Measurements from ENCODE around the gene MALRD1.
A peak's percentile ranks its signal among the peaks of the same experiment; 100 is the strongest.

MALRD1 gene

DNA sequence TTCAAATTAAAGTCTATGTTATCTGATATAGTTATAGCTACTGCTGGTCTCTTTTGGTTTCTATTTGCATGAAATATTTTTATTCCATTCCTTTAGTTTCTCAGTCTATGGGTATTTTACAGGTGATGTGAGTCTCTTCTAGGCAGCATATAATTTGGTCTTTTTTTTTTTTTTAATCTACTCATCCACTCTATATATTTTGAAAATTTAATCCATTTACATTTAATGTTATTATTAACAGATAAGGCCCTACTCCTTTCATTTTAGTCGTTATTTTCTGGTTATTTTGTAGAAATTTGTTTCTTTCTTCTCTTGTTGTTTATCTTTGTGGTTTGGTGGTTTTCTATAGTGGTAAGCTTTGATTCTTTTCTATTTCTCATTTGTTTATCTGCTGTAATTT is 58.8 kb downstream of the MALRD1 start:
- Histone ChIP-seq H3K27me3 (ENCODE audit: insufficient read depth, low read length) (no peaks in the 10 kb centered on the region), H3K4me3 (ENCODE audit: low read length) (no peak overlapping the region), H3K27ac (ENCODE audit: low read depth, low read length) (no peak overlapping the region), H3K9ac (ENCODE audit: low read depth, low read length) (no peak overlapping the region), H3K36me3 (ENCODE audit: insufficient read depth, low read length) (no peaks in the 10 kb centered on the region), H3K9me3 (ENCODE audit: insufficient read depth, low read depth, low read length) (peaks cover 14% of the 10 kb centered on the region), H3K4me1 (ENCODE audit: insufficient read depth, low read length) (peaks cover 16% of the 10 kb centered on the region)
- no CpG with 5 or more reads among the region's 1 CpG for WGBS

DNA sequence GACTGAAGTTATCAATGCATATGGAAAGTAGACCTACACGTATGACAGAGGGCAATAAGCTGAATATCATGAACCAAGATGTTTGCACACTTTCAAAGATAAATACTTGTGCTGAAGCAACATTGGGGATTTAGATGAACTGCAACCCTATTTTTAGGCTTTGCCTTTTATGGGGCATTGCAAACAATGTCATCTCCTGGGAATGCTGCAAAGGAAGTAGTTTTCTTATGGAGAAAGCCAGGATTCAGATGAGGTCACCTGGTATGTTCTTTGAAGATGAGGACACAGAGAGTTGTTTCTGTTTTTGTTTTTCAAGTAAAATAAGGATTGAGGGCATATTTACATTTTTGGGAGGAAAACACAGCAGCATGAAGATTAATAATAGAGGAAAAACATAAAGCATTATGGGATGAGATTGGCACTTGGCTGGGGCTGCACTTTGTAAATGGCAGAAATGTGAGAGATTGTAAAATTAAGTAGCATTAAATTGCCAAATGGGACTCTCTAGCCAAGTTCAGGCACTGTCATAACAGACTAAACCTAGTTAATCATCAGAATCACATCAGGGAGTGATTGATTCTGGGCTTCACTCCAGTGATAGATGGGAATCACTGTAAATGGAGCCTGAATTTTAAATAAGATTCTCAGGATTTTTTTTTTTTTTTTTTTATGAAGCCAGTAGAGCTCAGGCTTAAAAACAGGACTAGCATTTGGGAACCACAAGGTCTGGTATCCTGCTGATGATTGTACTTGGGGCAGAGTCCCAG is 63.1 kb downstream of the MALRD1 start:
- Histone ChIP-seq H3K9ac (ENCODE audit: low read depth, low read length) (no peak overlapping the region), H3K4me1 (ENCODE audit: insufficient read depth, low read length) (peaks cover 16% of the 10 kb centered on the region), H3K27me3 (ENCODE audit: insufficient read depth, low read length) (no peaks in the 10 kb centered on the region), H3K27ac (ENCODE audit: low read depth, low read length) (no peak overlapping the region), H3K9me3 (ENCODE audit: insufficient read depth, low read depth, low read length) (peaks cover 10% of the 10 kb centered on the region), H3K36me3 (ENCODE audit: insufficient read depth, low read length) (no peaks in the 10 kb centered on the region), H3K4me3 (ENCODE audit: low read length) (no peak overlapping the region)
- 92% methylated on average over 1 of the region's 1 CpG for WGBS

DNA sequence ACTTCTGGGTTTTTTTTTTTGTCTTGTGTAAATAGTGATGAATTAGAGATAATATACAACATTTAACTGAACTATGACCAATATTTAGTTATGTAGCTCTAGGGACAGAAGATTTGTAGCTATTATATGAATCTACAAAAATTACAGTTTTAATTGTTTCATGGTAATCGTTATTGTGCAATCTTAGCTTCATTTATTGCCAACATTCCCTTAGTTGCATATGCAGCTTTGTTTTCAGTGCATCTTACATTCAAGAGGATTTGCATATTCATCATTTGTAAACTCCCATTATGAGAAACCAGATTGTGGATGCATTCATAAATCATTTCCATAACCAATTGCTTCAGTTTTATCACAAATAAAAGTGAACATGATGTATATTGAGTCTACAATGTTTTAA is 68.8 kb downstream of the MALRD1 start:
- no peaks in the 10 kb centered on the region for H3K36me3 ChIP-seq (ENCODE audit: insufficient read depth, low read length)
- peaks cover 3% of the 10 kb centered on the region; the same call in 1 of the 2 replicates for H3K9me3 ChIP-seq (ENCODE audit: insufficient read depth, low read depth, low read length)
- H3K27ac ChIP-seq (ENCODE audit: low read depth, low read length), result no peak overlapping the region
- peaks cover 17% of the 10 kb centered on the region for H3K4me1 ChIP-seq (ENCODE audit: insufficient read depth, low read length)
- 90% methylated on average over 1 of the region's 1 CpG for WGBS
- no peak overlapping the region for H3K9ac ChIP-seq (ENCODE audit: low read depth, low read length)
- no peak overlapping the region for H3K4me3 ChIP-seq (ENCODE audit: low read length)
- H3K27me3 ChIP-seq (ENCODE audit: insufficient read depth, low read length), result no peaks in the 10 kb centered on the region

DNA sequence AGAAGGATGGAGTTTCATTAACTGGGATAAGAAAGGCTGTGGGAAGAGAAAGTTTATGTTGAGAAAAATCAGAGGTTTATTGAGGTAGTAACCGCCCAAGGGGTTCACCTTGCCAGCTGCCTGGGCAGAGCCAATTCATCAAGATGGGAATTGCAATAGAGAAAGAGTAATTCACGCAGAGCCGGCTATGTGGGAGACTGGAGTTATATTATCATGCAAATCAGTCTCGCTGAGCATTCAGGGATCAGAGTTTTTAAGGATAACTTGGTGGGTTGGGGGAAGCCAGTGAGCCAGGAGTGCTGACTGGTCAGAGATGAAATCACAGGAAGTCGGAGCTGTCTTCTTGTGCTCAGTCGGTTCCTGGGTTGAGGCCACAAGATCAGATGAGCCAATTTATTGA is 70.6 kb downstream of the MALRD1 start:
- peaks cover 17% of the 10 kb centered on the region for H3K4me1 ChIP-seq (ENCODE audit: insufficient read depth, low read length)
- 28% methylated on average over 6 of the region's 6 CpGs for WGBS
- no peak overlapping the region for H3K4me3 ChIP-seq (ENCODE audit: low read length)
- no peak overlapping the region for H3K9ac ChIP-seq (ENCODE audit: low read depth, low read length)
- peaks cover 3% of the 10 kb centered on the region; the same call in 1 of the 2 replicates for H3K9me3 ChIP-seq (ENCODE audit: insufficient read depth, low read depth, low read length)
- H3K27me3 ChIP-seq (ENCODE audit: insufficient read depth, low read length), result no peaks in the 10 kb centered on the region
- no peaks in the 10 kb centered on the region for H3K36me3 ChIP-seq (ENCODE audit: insufficient read depth, low read length)
- peak overlapping the region; percentile 67; the same call in 1 of the 2 replicates for H3K27ac ChIP-seq (ENCODE audit: low read depth, low read length)

DNA sequence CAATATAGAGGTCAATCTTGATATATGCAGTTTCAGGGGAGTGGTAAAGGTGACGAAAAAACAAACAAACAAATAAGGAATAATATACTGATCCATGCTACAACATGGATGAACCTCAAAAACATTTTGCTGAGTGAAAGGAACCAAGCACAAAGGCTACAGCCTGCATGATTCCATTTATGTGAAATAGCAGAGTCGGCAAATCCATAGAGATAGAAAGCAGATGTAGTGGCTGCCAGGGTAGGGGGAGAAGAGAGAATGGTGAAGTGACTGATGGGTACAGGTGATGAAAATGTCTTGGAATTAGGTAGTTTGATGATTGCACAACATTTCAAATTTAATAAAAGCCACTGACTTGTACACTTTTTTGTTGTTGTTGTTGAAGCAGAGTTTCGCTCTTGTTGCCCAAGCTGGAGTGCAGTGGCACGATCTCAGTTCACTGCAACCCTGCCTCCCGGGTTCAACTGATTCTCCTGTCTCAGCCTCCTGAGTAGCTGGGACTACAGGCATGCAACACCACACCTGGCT is 71.8 kb downstream of the MALRD1 start:
- Histone ChIP-seq H3K4me3 (ENCODE audit: low read length) (no peak overlapping the region), H3K4me1 (ENCODE audit: insufficient read depth, low read length) (peaks cover 17% of the 10 kb centered on the region), H3K9ac (ENCODE audit: low read depth, low read length) (no peak overlapping the region), H3K9me3 (ENCODE audit: insufficient read depth, low read depth, low read length) (peaks cover 3% of the 10 kb centered on the region; the same call in 1 of the 2 replicates), H3K27ac (ENCODE audit: low read depth, low read length) (no peak overlapping the region), H3K36me3 (ENCODE audit: insufficient read depth, low read length) (no peaks in the 10 kb centered on the region), H3K27me3 (ENCODE audit: insufficient read depth, low read length) (no peaks in the 10 kb centered on the region)
- 83% methylated on average over 4 of the region's 5 CpGs for WGBS

DNA sequence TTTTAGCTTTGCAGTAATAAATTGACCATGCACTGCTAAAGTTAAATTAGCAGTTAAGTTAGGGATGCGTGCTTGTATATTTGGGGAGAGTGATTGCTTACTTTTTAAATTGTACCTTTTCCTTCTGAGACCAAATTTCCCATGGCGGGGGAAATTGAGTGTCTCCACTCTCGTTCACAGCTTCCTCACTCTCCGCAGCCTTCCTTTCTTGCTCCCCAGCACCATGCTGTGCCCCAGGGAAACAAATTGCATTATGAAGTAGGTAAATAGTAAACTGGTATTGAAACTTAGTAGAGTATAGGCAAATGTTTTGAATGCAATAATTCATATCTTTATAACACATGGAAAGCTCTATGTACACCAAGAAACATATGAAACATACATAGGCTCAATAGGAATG is 85.4 kb downstream of the MALRD1 start:
- Histone ChIP-seq H3K4me1 (ENCODE audit: insufficient read depth, low read length) (0 out of 2 replicates have a peak, but pooled peaks cover 3% of the 10 kb centered on the region), H3K4me3 (ENCODE audit: low read length) (no peak overlapping the region), H3K9me3 (ENCODE audit: insufficient read depth, low read depth, low read length) (no peaks in the 10 kb centered on the region), H3K36me3 (ENCODE audit: insufficient read depth, low read length) (no peaks in the 10 kb centered on the region), H3K27ac (ENCODE audit: low read depth, low read length) (no peak overlapping the region), H3K9ac (ENCODE audit: low read depth, low read length) (no peak overlapping the region), H3K27me3 (ENCODE audit: insufficient read depth, low read length) (no peaks in the 10 kb centered on the region)
- WGBS, result 71% methylated on average over 4 of the region's 4 CpGs

DNA sequence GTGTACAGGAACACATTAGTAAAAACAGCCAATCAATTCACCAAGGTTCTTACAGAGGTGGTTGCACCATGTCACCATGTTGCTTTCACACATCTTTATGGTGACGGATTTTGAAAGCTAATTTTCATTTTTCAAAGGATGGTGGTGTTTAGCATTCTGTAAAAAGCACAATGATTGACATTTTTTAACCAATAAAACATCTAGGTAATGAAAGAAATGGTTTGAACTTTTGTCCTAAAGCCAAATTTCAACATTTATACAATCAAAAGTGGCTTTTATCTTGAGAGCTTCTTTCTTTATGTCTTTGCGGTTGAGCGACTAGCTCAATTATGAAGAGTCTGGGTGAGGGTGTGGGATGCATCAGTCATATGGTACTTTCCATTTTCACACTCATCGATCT is 94.4 kb downstream of the MALRD1 start:
- Histone ChIP-seq H3K27me3 (ENCODE audit: insufficient read depth, low read length) (no peaks in the 10 kb centered on the region), H3K27ac (ENCODE audit: low read depth, low read length) (no peak overlapping the region), H3K36me3 (ENCODE audit: insufficient read depth, low read length) (no peaks in the 10 kb centered on the region), H3K9me3 (ENCODE audit: insufficient read depth, low read depth, low read length) (no peaks in the 10 kb centered on the region), H3K4me3 (ENCODE audit: low read length) (no peak overlapping the region), H3K9ac (ENCODE audit: low read depth, low read length) (no peak overlapping the region), H3K4me1 (ENCODE audit: insufficient read depth, low read length) (no peaks in the 10 kb centered on the region)
- WGBS, result 100% methylated on average over 1 of the region's 4 CpGs

DNA sequence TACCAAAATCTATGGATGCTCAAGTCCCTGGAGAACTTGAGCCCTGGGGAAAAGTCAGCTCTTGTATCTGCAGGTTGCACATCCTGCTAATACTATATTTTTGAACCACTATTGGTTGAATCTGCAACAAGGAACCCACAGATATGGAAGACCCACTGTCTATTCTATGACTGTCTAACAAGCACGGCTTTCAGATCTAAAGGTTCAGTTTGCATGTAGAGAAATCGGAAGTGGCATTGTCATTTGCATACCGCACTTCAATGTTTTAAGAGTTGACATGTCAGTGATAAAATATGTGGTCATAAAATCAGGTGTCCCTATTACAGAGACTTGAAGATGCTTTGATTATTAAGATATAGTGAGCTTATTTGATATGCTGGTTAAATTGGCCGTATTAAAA is 95.6 kb downstream of the MALRD1 start:
- Histone ChIP-seq H3K36me3 (ENCODE audit: insufficient read depth, low read length) (no peaks in the 10 kb centered on the region), H3K4me3 (ENCODE audit: low read length) (no peak overlapping the region), H3K27ac (ENCODE audit: low read depth, low read length) (no peak overlapping the region), H3K9me3 (ENCODE audit: insufficient read depth, low read depth, low read length) (no peaks in the 10 kb centered on the region), H3K4me1 (ENCODE audit: insufficient read depth, low read length) (no peaks in the 10 kb centered on the region), H3K27me3 (ENCODE audit: insufficient read depth, low read length) (no peaks in the 10 kb centered on the region), H3K9ac (ENCODE audit: low read depth, low read length) (no peak overlapping the region)
- 93% methylated on average over 4 of the region's 4 CpGs for WGBS

DNA sequence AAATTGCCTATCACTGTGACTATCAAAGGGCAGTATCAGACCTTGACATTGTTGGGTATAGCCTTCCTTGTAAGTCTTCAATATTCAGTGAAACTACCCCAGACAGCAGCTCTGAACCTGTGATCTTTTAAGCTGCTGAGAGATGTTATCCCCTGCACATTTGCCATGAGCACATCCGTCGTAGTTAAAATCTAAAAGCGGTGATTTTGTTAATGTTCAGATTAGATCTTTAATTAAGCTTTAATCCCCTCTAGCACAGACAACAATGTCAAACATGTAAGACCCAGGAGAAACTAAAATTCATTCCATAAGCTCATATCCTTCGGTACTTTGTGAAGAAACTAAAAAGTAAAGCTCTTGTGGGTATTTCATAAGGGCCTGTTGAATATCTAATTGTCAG is 105.8 kb downstream of the MALRD1 start:
- Histone ChIP-seq H3K9me3 (ENCODE audit: insufficient read depth, low read depth, low read length) (no peaks in the 10 kb centered on the region), H3K36me3 (ENCODE audit: insufficient read depth, low read length) (no peaks in the 10 kb centered on the region), H3K4me3 (ENCODE audit: low read length) (no peak overlapping the region), H3K27ac (ENCODE audit: low read depth, low read length) (no peak overlapping the region), H3K27me3 (ENCODE audit: insufficient read depth, low read length) (no peaks in the 10 kb centered on the region), H3K9ac (ENCODE audit: low read depth, low read length) (no peak overlapping the region), H3K4me1 (ENCODE audit: insufficient read depth, low read length) (no peaks in the 10 kb centered on the region)
- 83% methylated on average over 4 of the region's 4 CpGs for WGBS

DNA sequence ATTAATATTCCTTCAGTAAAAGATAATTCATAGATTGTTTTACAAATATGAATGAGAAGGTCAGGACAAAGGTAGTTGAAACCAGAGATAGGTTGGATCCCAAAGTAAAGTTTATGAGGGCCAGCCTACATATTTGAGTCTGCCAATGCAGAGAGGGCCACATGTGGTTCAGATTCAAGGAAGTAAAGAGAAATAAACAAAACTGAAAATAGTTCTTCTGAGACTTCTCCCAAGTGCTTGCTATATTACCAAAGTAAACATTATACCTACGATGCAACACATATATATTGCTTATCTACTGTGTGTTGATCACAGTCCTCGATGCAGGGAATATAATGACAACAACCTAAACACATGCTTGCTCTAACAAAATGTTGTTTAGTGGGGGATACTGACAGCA is 109.8 kb downstream of the MALRD1 start:
- Histone ChIP-seq H3K27ac (ENCODE audit: low read depth, low read length) (no peak overlapping the region), H3K9ac (ENCODE audit: low read depth, low read length) (no peak overlapping the region), H3K9me3 (ENCODE audit: insufficient read depth, low read depth, low read length) (no peaks in the 10 kb centered on the region), H3K27me3 (ENCODE audit: insufficient read depth, low read length) (no peaks in the 10 kb centered on the region), H3K4me1 (ENCODE audit: insufficient read depth, low read length) (no peaks in the 10 kb centered on the region), H3K4me3 (ENCODE audit: low read length) (no peak overlapping the region), H3K36me3 (ENCODE audit: insufficient read depth, low read length) (no peaks in the 10 kb centered on the region)
- 100% methylated on average over 2 of the region's 2 CpGs for WGBS

DNA sequence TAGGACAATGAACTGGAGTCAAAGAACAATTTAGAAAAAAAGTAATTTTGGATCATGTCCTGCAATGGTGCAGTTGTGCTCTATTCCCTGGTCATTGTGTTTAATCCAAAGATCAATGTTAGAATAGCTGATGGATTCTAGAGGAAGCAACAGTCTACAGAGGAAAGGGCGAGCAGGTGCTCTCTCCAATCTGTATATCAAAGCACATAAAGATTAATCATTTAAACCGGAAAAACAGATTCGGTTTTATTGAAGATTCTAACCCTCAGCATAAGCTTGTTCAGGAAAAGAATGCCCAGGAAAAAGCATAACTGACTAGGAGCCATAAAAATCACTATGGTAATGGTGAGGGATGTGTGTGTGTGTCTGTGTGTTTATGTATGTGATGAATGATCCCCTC is 110.3 kb downstream of the MALRD1 start:
- Histone ChIP-seq H3K4me1 (ENCODE audit: insufficient read depth, low read length) (no peaks in the 10 kb centered on the region), H3K27me3 (ENCODE audit: insufficient read depth, low read length) (no peaks in the 10 kb centered on the region), H3K27ac (ENCODE audit: low read depth, low read length) (no peak overlapping the region), H3K4me3 (ENCODE audit: low read length) (no peak overlapping the region), H3K36me3 (ENCODE audit: insufficient read depth, low read length) (no peaks in the 10 kb centered on the region), H3K9ac (ENCODE audit: low read depth, low read length) (no peak overlapping the region), H3K9me3 (ENCODE audit: insufficient read depth, low read depth, low read length) (no peaks in the 10 kb centered on the region)
- 92% methylated on average over 3 of the region's 3 CpGs for WGBS
